ENCODE results near the gene TPCN1.
A peak's percentile ranks its signal among the peaks of the same experiment; 100 is the strongest.

GRCh38 chr12:113190761-113191160 is 30.5 kb upstream of the TPCN1 start:
- TF ChIP-seq SMC3 (IDR thresholded peaks at IDR 0.05; ENCODE audit: low read depth, low read length) (no peak), MAX (IDR thresholded peaks at IDR 0.05; ENCODE audit: low read depth) (no peak), ZBTB33 (IDR thresholded peaks at IDR 0.05; ENCODE audit: borderline replicate concordance, low read depth) (no peak), TAF1 (IDR thresholded peaks at IDR 0.05; ENCODE audit: borderline replicate concordance, low read depth, low read length) (no peak), YY1 (IDR thresholded peaks at IDR 0.05; ENCODE audit: low read depth) (no peak), USF2 (IDR thresholded peaks at IDR 0.05; ENCODE audit: borderline replicate concordance, low read depth, low read length) (peak; percentile 35; the same call in 1 of the 2 replicates), SIN3A (IDR thresholded peaks at IDR 0.05; ENCODE audit: borderline replicate concordance, low read depth, low read length) (no peak), REST (IDR thresholded peaks at IDR 0.05; ENCODE audit: low read depth, low read length) (no peak), GATA2 (CRISPR knock-in tag; IDR thresholded peaks at IDR 0.05) (no peak)
